ENCODE results near the gene PPP3CA. TPM values are rescaled to one million over a fixed set of nuclear protein-coding genes. Genes with fewer than 3 reads are reported as not detected.
"Not testable (repeated sequence)": the region's sequence is repeated elsewhere in the genome, so short reads cannot be mapped to it uniquely, and the experiment has no call there.

The PPP3CA gene
- polyA plus RNA-seq, 1 donor: 23.5 TPM

DNA sequence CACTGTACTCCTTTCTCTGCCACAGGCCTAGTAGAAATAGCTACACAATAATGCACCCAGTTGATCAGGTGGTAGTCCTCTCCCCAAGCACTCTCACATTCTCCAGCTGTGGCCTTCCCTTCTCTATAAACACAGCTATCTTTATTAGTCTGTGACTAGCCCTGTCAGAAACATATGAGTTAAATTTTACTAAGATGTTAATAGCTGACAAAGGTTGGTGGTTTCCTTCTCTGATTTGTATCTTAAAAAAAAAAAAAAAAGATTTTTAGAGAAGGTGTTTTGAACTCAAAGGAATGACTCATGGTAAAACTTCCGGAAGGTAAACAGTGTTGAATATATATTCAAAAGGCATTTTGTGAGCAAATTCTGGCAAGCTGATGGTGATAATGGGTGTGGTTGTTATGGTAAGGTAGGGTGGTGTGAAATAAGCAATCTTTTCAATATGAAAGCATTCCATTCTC, 327.4 kb downstream of the PPP3CA start:
- Histone ChIP-seq H3K27ac (ENCODE audit: low read length) (peak overlapping the region; percentile 72), H3K4me3 (ENCODE audit: low read length) (no peak overlapping the region), H3K4me1 (ENCODE audit: control insufficient read depth, insufficient read depth, low read length) (peaks cover 11% of the 10 kb centered on the region), H3K36me3 (ENCODE audit: control insufficient read depth, insufficient read depth, low read length) (peaks cover 4% of the 10 kb centered on the region), H3K9me3 (ENCODE audit: control insufficient read depth, low read depth, low read length) (no peaks in the 10 kb centered on the region), H3K27me3 (ENCODE audit: control insufficient read depth, insufficient read depth, low read length) (no peaks in the 10 kb centered on the region)
- peak; percentile 36 to 80 for DNase-seq
- WGBS (ENCODE audit: insufficient coverage, low lambda C conversion rate): no CpG with 5 or more reads among the region's 1 CpG

DNA sequence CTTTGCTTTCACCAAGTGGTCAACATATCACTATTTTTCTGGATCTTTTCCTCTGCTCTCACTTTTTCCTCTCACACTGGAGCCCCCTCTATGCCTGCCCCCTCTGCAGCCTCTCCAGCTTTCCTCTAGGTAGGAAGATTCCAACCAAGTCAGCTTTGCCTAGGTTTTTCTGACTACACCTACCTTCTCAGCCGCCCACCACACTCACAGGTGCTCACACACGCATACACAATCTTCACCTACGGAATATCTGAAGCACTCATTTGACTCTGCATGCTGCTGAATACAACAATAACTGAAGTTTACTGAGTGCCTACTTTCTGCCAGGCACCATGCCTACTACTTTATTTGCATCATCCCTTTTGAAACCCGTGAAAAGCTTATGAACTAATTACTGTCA, 328.0 kb downstream of the PPP3CA start:
- no peaks in the 10 kb centered on the region for H3K27me3 ChIP-seq (ENCODE audit: control insufficient read depth, insufficient read depth, low read length)
- H3K9me3 ChIP-seq (ENCODE audit: control insufficient read depth, low read depth, low read length): no peaks in the 10 kb centered on the region
- H3K27ac ChIP-seq (ENCODE audit: low read length): peak overlapping the region; percentile 72
- peaks cover 11% of the 10 kb centered on the region for H3K4me1 ChIP-seq (ENCODE audit: control insufficient read depth, insufficient read depth, low read length)
- peaks cover 4% of the 10 kb centered on the region for H3K36me3 ChIP-seq (ENCODE audit: control insufficient read depth, insufficient read depth, low read length)
- 0% methylated on average over 1 of the region's 4 CpGs for WGBS (ENCODE audit: insufficient coverage, low lambda C conversion rate)
- no peak for DNase-seq
- no peak overlapping the region for H3K4me3 ChIP-seq (ENCODE audit: low read length)

DNA sequence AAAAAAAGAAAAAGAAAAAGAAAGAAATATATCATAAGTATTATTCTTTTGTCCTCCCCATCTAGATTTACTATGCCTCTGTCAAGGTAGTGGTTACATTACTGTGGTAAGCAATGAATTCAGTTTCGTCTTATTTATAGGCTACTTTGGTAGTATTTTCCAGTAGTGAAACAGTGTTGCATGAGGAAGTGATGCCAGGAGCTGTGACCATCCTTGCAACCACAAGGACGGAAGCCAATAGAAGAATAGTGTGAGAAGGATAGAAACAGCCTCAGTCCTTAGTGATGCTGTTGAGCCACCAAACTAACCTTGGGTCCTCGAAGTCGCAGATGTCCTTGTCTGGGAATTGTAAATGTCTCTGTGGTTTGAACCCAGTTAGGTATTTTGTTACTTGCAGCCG, 328.5 kb downstream of the PPP3CA start:
- 100% methylated on average over 1 of the region's 5 CpGs for WGBS (ENCODE audit: insufficient coverage, low lambda C conversion rate)
- H3K9me3 ChIP-seq (ENCODE audit: control insufficient read depth, low read depth, low read length): no peaks in the 10 kb centered on the region
- no peaks in the 10 kb centered on the region for H3K27me3 ChIP-seq (ENCODE audit: control insufficient read depth, insufficient read depth, low read length)
- peak overlapping the region; percentile 72 for H3K27ac ChIP-seq (ENCODE audit: low read length)
- DNase-seq: no peak
- no peak overlapping the region for H3K4me3 ChIP-seq (ENCODE audit: low read length)
- H3K4me1 ChIP-seq (ENCODE audit: control insufficient read depth, insufficient read depth, low read length): peaks cover 11% of the 10 kb centered on the region
- H3K36me3 ChIP-seq (ENCODE audit: control insufficient read depth, insufficient read depth, low read length): peaks cover 4% of the 10 kb centered on the region

DNA sequence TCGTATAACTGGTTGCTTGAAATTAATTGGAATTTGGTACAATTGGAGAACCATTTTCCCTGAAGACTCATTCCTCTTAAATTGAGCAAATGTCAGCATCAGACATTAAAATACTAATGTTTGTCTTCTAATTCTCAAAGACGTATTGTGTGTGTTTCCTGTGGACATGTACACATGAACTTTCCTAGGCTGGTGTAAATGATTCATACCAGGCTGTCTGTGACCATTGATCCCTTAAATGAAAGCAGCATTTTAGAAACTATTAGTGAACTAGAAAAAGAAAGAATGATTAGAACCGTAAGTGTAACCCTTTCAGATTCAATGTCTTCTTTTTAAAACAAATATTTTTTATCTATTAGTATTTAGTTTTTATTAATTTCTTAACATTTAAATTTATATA, 332.9 kb downstream of the PPP3CA start:
- Histone ChIP-seq H3K4me3 (ENCODE audit: low read length) (no peak overlapping the region), H3K36me3 (ENCODE audit: control insufficient read depth, insufficient read depth, low read length) (no peaks in the 10 kb centered on the region), H3K9me3 (ENCODE audit: control insufficient read depth, low read depth, low read length) (no peaks in the 10 kb centered on the region), H3K27me3 (ENCODE audit: control insufficient read depth, insufficient read depth, low read length) (no peaks in the 10 kb centered on the region), H3K27ac (ENCODE audit: low read length) (no peak overlapping the region), H3K4me1 (ENCODE audit: control insufficient read depth, insufficient read depth, low read length) (peaks cover 8% of the 10 kb centered on the region)
- DNase-seq: no peak
- WGBS (ENCODE audit: insufficient coverage, low lambda C conversion rate): 80% methylated on average over 1 of the region's 3 CpGs

DNA sequence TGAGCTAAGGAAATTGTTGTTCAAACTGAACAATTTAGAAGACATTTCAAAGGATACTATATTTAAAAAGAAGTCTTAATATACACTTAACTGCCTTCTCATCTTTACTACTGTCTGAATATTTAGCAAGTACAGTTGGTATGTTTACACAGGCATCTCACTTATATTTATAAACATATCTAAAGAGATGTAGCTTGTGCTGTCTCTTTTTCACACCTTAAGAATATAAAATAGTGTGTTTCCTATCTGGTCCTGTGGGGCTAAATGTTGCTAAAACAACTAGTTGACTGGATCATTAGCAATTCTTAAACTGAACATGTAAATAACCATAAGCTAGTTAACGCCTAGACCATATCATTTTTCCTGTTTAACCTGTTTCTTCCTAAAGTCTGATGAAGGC, 336.3 kb downstream of the PPP3CA start:
- H3K27ac ChIP-seq (ENCODE audit: low read length): no peak overlapping the region
- no peaks in the 10 kb centered on the region for H3K9me3 ChIP-seq (ENCODE audit: control insufficient read depth, low read depth, low read length)
- H3K4me3 ChIP-seq (ENCODE audit: low read length): no peak overlapping the region
- WGBS (ENCODE audit: insufficient coverage, low lambda C conversion rate): 86% methylated on average over 1 of the region's 1 CpG
- H3K27me3 ChIP-seq (ENCODE audit: control insufficient read depth, insufficient read depth, low read length): no peaks in the 10 kb centered on the region
- no peaks in the 10 kb centered on the region for H3K4me1 ChIP-seq (ENCODE audit: control insufficient read depth, insufficient read depth, low read length)
- no peak for DNase-seq
- H3K36me3 ChIP-seq (ENCODE audit: control insufficient read depth, insufficient read depth, low read length): no peaks in the 10 kb centered on the region

DNA sequence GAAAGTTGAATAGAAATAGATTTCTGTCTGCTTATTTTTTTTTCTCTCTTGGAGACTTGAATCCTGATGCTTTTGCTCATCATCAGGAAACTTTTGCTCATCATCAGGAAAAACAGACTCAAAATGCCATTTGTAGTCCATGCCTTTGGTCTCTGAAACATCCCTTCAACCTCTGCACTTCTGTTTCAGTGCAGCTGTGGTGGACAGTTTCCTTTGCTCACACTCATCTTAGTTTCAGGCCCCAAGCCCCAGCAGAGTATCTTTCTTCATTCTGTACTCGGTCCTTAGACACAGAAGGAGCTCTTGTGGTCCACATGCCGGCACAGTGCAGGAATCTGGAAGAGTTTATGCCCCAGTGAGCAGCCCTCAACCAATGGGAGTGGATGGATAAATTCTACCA, 337.9 kb downstream of the PPP3CA start:
- DNase-seq: no peak
- no peak overlapping the region for H3K27ac ChIP-seq (ENCODE audit: low read length)
- no peaks in the 10 kb centered on the region for H3K36me3 ChIP-seq (ENCODE audit: control insufficient read depth, insufficient read depth, low read length)
- H3K4me1 ChIP-seq (ENCODE audit: control insufficient read depth, insufficient read depth, low read length): no peaks in the 10 kb centered on the region
- WGBS (ENCODE audit: insufficient coverage, low lambda C conversion rate): no CpG with 5 or more reads among the region's 2 CpGs
- no peak overlapping the region for H3K4me3 ChIP-seq (ENCODE audit: low read length)
- no peaks in the 10 kb centered on the region for H3K27me3 ChIP-seq (ENCODE audit: control insufficient read depth, insufficient read depth, low read length)
- no peaks in the 10 kb centered on the region for H3K9me3 ChIP-seq (ENCODE audit: control insufficient read depth, low read depth, low read length)

DNA sequence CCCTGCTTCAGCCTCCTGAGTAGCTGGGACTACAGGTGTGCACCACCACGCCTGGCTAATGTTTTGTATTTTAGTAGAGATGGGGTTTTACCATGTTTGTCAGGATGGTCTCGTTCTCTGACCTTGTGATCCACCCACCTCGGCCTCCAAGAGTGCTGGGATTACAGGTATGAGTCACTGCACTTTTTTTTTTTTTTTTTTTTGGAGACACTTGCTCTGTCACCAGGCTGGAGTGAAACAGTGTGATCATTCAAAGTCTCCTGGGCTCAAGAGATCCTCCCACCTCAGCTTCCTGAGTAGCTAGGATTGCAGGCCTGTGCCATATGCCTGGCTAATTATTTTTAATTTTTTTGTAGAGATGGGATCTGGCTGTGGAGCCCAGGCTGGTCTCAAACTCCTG, 338.8 kb downstream of the PPP3CA start:
- Histone ChIP-seq H3K27me3 (ENCODE audit: control insufficient read depth, insufficient read depth, low read length) (no peaks in the 10 kb centered on the region), H3K36me3 (ENCODE audit: control insufficient read depth, insufficient read depth, low read length) (no peaks in the 10 kb centered on the region), H3K9me3 (ENCODE audit: control insufficient read depth, low read depth, low read length) (no peaks in the 10 kb centered on the region), H3K27ac (ENCODE audit: low read length) (no peak overlapping the region), H3K4me3 (ENCODE audit: low read length) (no peak overlapping the region), H3K4me1 (ENCODE audit: control insufficient read depth, insufficient read depth, low read length) (no peaks in the 10 kb centered on the region)
- no peak for DNase-seq
- no CpG with 5 or more reads among the region's 3 CpGs for WGBS (ENCODE audit: insufficient coverage, low lambda C conversion rate)

DNA sequence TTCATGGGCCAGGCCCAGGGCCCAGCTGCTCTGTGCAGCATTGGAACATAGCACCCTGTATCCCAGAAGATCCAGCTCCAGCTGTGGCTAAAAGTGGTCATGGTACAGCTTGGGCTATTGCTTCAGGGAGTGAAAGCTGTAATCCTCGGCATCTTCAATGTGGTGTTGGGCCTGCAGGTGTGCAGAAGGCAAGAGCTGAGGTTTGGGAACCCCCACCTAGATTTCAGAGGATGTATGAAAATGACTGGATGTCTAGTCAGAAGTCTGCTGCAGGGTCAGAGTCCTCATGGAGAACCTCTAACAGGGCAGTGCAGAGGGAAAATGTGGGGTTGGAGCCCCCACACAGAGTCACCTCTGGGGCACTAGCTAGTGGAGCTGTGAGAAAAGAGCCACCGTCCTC, 341.7 kb downstream of the PPP3CA start:
- H3K36me3 ChIP-seq (ENCODE audit: control insufficient read depth, insufficient read depth, low read length): no peaks in the 10 kb centered on the region
- H3K27ac ChIP-seq (ENCODE audit: low read length): no peak overlapping the region
- H3K27me3 ChIP-seq (ENCODE audit: control insufficient read depth, insufficient read depth, low read length): no peaks in the 10 kb centered on the region
- H3K4me3 ChIP-seq (ENCODE audit: low read length): no peak overlapping the region
- H3K9me3 ChIP-seq (ENCODE audit: control insufficient read depth, low read depth, low read length): no peaks in the 10 kb centered on the region
- no peaks in the 10 kb centered on the region for H3K4me1 ChIP-seq (ENCODE audit: control insufficient read depth, insufficient read depth, low read length)
- no CpG with 5 or more reads among the region's 2 CpGs for WGBS (ENCODE audit: insufficient coverage, low lambda C conversion rate)
- DNase-seq: no peak

DNA sequence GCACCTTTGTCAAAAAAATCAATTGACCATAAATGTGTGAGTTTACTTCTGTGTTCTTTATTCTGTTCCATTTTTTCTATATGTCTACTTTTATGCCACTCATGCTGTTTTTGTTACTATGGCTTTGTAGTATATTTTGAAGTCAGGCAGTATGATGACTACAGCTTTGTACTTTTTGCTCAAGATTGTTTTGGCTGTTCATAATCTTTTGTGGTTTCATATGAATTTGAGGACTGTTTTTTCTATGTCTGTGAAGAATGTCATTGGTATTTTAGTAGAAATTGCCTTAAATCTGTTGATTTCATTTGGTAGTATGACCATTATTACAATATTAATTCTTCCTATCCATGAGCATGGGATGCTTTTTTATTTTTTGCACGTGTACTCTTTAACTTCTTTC, 346.8 kb downstream of the PPP3CA start:
- no peak overlapping the region for H3K4me3 ChIP-seq (ENCODE audit: low read length)
- no peak for DNase-seq
- WGBS (ENCODE audit: insufficient coverage, low lambda C conversion rate): 71% methylated on average over 1 of the region's 1 CpG
- no peaks in the 10 kb centered on the region for H3K36me3 ChIP-seq (ENCODE audit: control insufficient read depth, insufficient read depth, low read length)
- H3K27ac ChIP-seq (ENCODE audit: low read length): no peak overlapping the region
- no peaks in the 10 kb centered on the region for H3K4me1 ChIP-seq (ENCODE audit: control insufficient read depth, insufficient read depth, low read length)
- H3K9me3 ChIP-seq (ENCODE audit: control insufficient read depth, low read depth, low read length): no peaks in the 10 kb centered on the region
- H3K27me3 ChIP-seq (ENCODE audit: control insufficient read depth, insufficient read depth, low read length): no peaks in the 10 kb centered on the region

DNA sequence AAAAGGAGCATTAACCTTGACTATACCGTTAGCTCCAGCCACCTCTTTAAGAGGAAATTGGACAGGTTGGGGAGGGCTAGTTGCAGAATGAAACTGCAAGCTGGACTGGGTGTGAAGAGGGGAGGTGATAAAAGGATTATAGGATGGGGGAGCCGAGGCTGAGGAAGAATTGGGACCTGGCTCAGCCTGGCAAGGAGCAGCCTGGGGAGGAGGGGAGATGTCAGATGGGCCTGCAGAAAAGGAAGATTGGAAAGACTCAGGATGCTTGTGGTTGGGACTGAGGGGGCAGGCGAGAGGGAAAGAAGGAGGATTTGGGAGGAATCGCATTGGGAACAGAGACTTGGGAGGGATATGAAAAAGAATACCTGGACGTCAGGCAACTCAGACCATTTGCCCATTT, 351.7 kb downstream of the PPP3CA start:
- DNase-seq: no peak
- Histone ChIP-seq H3K27ac (ENCODE audit: low read length) (no peak overlapping the region), H3K27me3 (ENCODE audit: control insufficient read depth, insufficient read depth, low read length) (no peaks in the 10 kb centered on the region), H3K4me3 (ENCODE audit: low read length) (no peak overlapping the region), H3K36me3 (ENCODE audit: control insufficient read depth, insufficient read depth, low read length) (no peaks in the 10 kb centered on the region), H3K4me1 (ENCODE audit: control insufficient read depth, insufficient read depth, low read length) (no peaks in the 10 kb centered on the region), H3K9me3 (ENCODE audit: control insufficient read depth, low read depth, low read length) (no peaks in the 10 kb centered on the region)
- WGBS (ENCODE audit: insufficient coverage, low lambda C conversion rate): 85% methylated on average over 2 of the region's 5 CpGs

DNA sequence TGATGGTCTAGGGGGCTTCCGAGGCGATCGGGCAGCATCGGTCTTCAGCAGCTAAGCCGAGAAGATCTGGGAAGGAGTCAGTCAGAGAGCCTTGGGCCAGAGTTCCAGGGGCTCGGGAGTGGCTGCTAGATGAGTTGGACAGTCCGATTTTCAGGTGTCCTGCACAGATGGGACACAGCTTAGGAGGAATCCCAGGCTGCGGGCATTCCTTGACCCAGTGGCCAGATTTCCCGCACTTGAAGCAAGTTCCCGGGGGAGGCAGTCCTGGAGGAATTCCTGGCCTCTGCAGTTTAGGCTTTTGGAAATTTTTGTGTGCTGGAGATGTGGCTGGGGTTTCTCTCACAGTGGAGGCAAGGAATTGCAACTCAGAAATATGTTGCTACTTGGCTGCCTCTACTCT, 352.3 kb downstream of the PPP3CA start:
- H3K36me3 ChIP-seq (ENCODE audit: control insufficient read depth, insufficient read depth, low read length); H3K4me3 ChIP-seq (ENCODE audit: low read length); H3K27me3 ChIP-seq (ENCODE audit: control insufficient read depth, insufficient read depth, low read length); H3K9me3 ChIP-seq (ENCODE audit: control insufficient read depth, low read depth, low read length); H3K4me1 ChIP-seq (ENCODE audit: control insufficient read depth, insufficient read depth, low read length); H3K27ac ChIP-seq (ENCODE audit: low read length); DNase-seq: not testable (repeated sequence)
- WGBS (ENCODE audit: insufficient coverage, low lambda C conversion rate): no CpG with 5 or more reads among the region's 10 CpGs
